Spinal cord (tissue), 10 donors: ENCODE data around the gene NVL. TPM values are rescaled to one million over a fixed set of nuclear protein-coding genes. Genes with fewer than 3 reads are reported as not detected.

Source experiments
- DNase-seq, 6 donors: peaks; one replicate each; pipeline versions ENCODE4 v3.0.0 to v3.0.0-alpha.2; 2013 to 2015; ENCODE audit warnings: low spot score in 6 of 6, low read depth in 4 of 6
- H3K27ac ChIP-seq: one replicate; pipeline ENCODE4 v1.5.1; 2013; ENCODE audit warnings: low read depth, low read length, control low read depth
- H3K27me3 ChIP-seq: one replicate; pipeline ENCODE4 v1.6.1; 2013; ENCODE audit warnings: low read length; ENCODE audit not compliant: control insufficient read depth, insufficient read depth
- H3K36me3 ChIP-seq: one replicate; pipeline ENCODE4 v1.6.1; 2013; ENCODE audit warnings: low read length; ENCODE audit not compliant: control insufficient read depth, insufficient read depth
- H3K4me1 ChIP-seq: one replicate; pipeline ENCODE4 v1.6.1; 2013; ENCODE audit warnings: low read length; ENCODE audit not compliant: control insufficient read depth, insufficient read depth
- H3K4me3 ChIP-seq: one replicate; pipeline ENCODE4 v1.5.1; 2013; ENCODE audit warnings: low read depth, low read length, control low read depth
- H3K9me3 ChIP-seq: one replicate; pipeline ENCODE4 v1.6.1; 2013; ENCODE audit warnings: low read length; ENCODE audit not compliant: control insufficient read depth, insufficient read depth
- WGBS: methylation state at CpG from one replicate; pipeline ENCODE4 v1.1.5; 2013; ENCODE audit warnings: missing lambda C conversion rate; ENCODE audit not compliant: insufficient coverage; 5-methylcytosine and 5-hydroxymethylcytosine counted together
- polyA plus RNA-seq, 2 donors: library from polyadenylated mRNA; unstranded; fragments of 120-200 nt; gene quantifications; one replicate each; pipeline ENCODE4 v1.2.1, GENCODE V29; 2013; ENCODE audit not compliant: insufficient read length in 2 of 2
- total RNA-seq, 2 donors: library from RNA; depleted of rRNA in 1 of 2; stranded (reverse); fragments of 120-200 nt in 1 of 2; fragments of >200 nt in 1 of 2; gene quantifications; one replicate each; pipeline versions ENCODE4 v1.2.3 to v1.2.4, GENCODE V29; 2013 to 2014
- donor health status: healthy.

NVL gene
- total and polyA plus RNA-seq, 4 donors, result 29.6 to 33.9 (median 31.4) TPM

DNA sequence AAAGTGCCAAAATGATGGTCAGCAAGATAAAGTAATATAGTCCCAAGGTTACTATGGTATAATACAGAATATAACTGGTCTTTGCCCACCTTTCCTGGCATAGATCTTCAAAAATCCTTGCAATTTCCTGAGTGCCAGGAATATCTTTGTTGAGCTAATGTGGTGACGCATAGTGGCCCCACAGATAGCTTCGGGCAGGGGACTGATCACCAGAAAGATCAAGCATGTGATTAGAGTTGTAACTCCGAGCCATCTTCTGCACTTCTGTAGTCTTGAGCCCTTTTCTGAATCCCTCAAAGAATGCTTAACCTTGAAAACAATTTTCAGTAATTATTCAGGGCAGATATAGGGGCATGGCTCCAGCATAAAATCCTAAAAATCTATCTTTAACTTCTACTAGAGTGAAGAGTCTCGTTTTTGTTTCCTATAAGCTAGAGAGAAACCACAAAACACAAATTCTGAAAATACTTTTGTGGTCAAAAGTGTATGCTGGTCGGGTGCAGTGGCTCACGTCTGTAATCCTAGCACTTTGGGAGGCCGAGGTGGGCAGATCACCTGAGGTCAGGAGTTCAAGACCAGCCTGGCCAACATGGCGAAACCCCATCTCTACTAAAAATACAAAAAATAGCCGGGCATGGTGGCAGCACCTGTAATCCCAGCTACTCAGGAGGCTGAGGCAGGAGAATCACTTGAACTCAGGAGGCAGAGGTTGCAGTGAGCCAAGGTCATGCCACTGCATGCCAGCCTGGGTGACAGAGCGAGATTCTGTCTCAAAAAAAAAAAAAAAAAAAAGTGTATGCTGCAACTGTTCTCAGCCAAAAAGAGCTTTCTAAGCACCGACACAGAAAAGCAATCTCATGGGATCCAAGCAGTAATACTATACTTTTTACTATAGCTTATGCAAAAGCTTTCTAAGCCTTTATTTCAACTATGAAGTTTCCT lies 62.8 kb downstream of the NVL start:
- no CpG with 5 or more reads among the region's 11 CpGs for WGBS

DNA sequence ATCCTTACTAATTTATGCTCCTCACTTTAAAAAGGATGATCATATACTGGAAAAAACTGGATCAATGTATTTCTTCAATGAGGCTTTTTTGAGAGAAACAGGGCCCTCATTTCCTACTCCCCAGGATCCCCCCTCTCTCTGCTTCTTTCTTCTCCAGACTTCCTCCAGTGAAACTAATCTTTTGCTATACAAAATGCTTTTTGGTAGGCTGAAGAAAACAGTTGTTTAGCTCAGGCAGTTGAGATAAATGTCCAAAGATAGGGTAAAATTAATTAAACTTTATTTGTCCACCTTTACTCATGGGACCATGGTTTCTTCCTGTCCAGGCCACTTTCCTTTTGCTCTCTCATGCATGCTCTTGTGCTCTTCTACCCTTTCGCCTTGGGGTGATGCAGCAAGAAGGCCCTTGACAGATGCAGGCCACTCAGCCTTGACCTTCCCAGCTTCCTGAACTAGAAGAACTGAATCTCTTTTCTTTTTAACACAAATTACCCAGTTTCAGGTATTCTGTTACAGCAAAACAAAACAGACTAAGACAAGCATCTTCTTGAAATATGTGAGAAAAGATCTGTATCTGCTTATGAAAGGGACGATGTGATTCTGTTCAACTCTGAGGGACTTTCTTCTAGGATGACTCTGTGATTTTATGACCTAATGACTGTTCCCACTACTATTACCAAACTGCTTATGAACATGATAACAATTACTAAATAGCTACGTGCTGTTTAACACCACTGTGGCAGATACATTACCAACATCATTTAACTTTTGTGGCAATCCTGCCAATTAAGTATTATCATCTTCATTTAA lies 63.7 kb downstream of the NVL start:
- H3K27me3 ChIP-seq, result no peaks in the 10 kb centered on the region
- DNase-seq, result no peak
- H3K36me3 ChIP-seq, result peaks cover 23% of the 10 kb centered on the region
- H3K4me3 ChIP-seq, result no peak overlapping the region
- no peak overlapping the region for H3K27ac ChIP-seq
- H3K4me1 ChIP-seq, result no peaks in the 10 kb centered on the region
- no peaks in the 10 kb centered on the region for H3K9me3 ChIP-seq
- WGBS, result 86% methylated on average over 1 of the region's 3 CpGs

More for the DNA sequence above, 62.8 kb downstream of the NVL start:
- no peak overlapping the region for H3K4me3 ChIP-seq
- H3K9me3 ChIP-seq, result no peaks in the 10 kb centered on the region
- H3K4me1 ChIP-seq, result no peaks in the 10 kb centered on the region
- no peak overlapping the region for H3K27ac ChIP-seq
- H3K27me3 ChIP-seq, result no peaks in the 10 kb centered on the region
- peaks cover 23% of the 10 kb centered on the region for H3K36me3 ChIP-seq
- no peak for DNase-seq

DNA sequence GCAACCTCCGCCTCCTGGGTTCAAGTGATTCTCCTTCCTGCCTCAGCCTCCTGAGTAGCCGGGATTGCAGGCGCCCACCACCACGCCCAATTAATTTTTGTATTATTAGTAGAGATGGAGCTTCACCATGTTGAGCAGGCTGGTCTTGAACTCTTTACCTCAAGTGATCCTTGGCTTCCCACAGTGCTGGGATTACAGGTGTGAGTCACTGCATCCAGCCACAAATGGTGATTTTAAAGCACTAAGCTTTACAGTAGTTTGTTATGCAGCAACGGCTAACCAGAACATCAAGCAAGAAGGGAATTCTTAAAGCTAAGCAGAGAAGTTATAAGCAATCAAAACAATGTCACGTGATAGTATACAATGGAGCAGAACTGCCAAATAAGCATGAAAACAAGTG lies 65.7 kb downstream of the NVL start:
- 94% methylated on average over 2 of the region's 6 CpGs for WGBS

DNA sequence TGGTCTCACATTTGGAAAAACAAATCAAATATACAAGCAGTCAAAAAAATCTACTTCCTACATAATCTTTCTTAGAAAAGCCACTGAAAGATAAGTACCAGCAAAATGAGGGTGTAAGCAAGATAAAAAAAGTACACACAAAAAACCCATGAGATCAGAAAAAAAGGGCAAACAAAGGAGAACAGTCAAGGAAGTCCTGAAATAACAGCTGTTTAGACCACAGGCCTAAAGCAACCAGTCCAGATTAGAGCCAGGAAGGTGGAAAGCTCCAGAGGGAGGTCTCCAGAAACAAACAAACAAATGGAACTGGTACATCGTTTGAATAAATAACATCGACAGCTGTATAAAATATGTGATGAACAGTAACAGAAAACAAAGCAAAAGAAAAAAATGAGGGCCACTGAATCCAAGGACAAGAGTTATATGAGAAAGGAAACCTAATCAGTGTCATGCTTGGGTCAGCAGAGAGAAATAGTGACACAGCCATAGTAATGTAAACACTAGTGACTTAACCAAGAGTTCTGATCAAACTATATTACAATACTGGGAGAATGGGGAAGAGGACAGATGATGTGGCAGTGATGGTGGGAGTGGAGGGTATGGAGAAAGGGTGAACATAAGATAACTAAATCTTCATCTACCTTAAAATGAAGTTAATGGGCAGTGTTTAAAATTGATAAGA lies 67.5 kb downstream of the NVL start:
- Histone ChIP-seq H3K36me3 (peaks cover 11% of the 10 kb centered on the region), H3K27ac (no peak overlapping the region), H3K4me1 (no peaks in the 10 kb centered on the region), H3K27me3 (no peaks in the 10 kb centered on the region), H3K4me3 (no peak overlapping the region), H3K9me3 (no peaks in the 10 kb centered on the region)
- DNase-seq, result no peak
- WGBS, result 92% methylated on average over 2 of the region's 2 CpGs

More for the DNA sequence above, 65.7 kb downstream of the NVL start:
- H3K4me1 ChIP-seq, result no peaks in the 10 kb centered on the region
- H3K4me3 ChIP-seq, result no peak overlapping the region
- no peak overlapping the region for H3K27ac ChIP-seq
- no peak for DNase-seq
- no peaks in the 10 kb centered on the region for H3K9me3 ChIP-seq
- H3K27me3 ChIP-seq, result no peaks in the 10 kb centered on the region
- peaks cover 19% of the 10 kb centered on the region for H3K36me3 ChIP-seq

DNA sequence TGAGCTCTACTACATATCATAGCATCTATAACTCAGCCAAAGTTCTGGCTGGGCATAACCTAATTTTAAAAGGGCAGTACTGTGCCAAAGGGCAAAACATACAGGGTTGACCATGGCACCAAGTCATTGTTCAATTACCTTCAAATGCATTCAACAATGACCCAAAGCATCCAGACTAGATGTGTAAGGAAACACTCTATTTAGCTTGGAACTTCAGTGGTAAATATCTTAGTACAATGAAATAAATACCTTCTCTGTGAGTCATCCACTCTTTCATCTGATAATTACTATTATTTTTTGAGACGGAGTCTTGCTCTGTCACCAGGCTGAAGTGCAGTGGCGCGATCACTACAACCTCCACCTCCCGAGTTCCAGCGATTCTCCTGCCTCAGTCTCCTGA lies 70.0 kb downstream of the NVL start:
- H3K4me3 ChIP-seq, result no peak overlapping the region
- H3K27ac ChIP-seq, result no peak overlapping the region
- H3K27me3 ChIP-seq, result no peaks in the 10 kb centered on the region
- DNase-seq, result no peak
- H3K4me1 ChIP-seq, result no peaks in the 10 kb centered on the region
- no peaks in the 10 kb centered on the region for H3K9me3 ChIP-seq
- H3K36me3 ChIP-seq, result peaks cover 11% of the 10 kb centered on the region
- no CpG with 5 or more reads among the region's 5 CpGs for WGBS

DNA sequence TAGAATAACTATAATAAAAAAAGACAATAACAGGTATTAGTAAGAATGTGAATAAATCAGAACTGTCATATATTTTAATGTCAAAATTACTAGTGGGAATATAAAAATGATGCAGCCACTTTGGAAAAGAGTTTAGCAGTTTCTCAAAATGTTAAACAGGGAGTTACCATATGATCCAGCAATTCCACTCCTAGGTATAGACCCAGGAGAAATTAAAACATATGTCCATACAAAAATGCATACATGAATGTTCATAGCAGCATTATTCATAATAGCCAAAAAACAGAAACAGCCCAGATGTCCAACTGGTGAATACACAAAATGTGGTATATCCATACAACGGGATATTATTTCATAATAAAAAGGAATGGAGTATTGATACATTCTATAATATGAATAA lies 71.6 kb downstream of the NVL start:
- Histone ChIP-seq H3K9me3 (no peaks in the 10 kb centered on the region), H3K27ac (no peak overlapping the region), H3K4me3 (no peak overlapping the region), H3K36me3 (peaks cover 3% of the 10 kb centered on the region), H3K27me3 (no peaks in the 10 kb centered on the region), H3K4me1 (no peaks in the 10 kb centered on the region)
- no peak for DNase-seq
- WGBS, result no CpG with 5 or more reads among the region's 1 CpG

DNA sequence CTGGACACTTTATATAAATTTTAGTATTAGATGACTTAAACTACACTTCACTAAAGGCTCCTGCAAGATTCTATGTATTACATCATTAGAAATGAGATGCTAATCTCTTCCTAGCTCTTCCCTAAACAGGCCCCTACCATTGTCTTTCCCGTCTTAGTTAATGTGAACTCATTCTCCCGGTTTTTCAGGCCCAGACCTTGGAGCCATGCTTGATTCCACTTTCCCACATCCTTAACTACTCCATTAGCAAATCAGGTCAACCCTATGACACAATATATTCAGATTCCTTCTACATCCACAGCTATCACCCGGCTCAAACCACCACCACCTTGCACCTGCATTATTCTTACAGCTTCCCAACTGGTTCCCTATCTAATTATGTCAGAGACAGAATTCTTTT lies 73.3 kb downstream of the NVL start:
- Histone ChIP-seq H3K4me3 (no peak overlapping the region), H3K9me3 (no peaks in the 10 kb centered on the region), H3K27ac (no peak overlapping the region), H3K27me3 (no peaks in the 10 kb centered on the region), H3K36me3 (peaks cover 3% of the 10 kb centered on the region), H3K4me1 (no peaks in the 10 kb centered on the region)
- 47% methylated on average over 3 of the region's 3 CpGs for WGBS
- DNase-seq, result no peak

DNA sequence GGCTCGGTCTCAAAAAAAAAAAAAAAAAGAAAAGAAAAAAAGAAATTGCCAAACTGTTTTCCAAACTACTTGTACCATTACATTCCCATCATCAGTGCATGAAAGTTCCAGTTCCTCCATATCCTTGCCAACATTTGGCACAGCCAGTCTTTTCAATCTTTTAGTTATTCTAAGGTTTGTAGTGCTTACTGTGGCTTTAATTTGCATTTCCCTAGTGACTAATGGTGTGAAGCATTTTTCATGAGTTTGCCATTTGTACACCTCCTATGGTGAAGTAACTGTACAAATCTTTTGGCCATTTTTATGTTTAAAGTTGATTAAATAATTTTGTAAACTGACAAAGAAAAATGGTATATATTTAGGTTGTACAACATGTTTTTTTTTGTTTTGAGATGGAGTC lies 76.3 kb downstream of the NVL start:
- Histone ChIP-seq H3K4me1 (no peaks in the 10 kb centered on the region), H3K4me3 (no peak overlapping the region), H3K36me3 (peaks cover 7% of the 10 kb centered on the region), H3K9me3 (no peaks in the 10 kb centered on the region), H3K27ac (no peak overlapping the region), H3K27me3 (no peaks in the 10 kb centered on the region)
- DNase-seq, result no peak
- WGBS, result no CpG with 5 or more reads among the region's 1 CpG

DNA sequence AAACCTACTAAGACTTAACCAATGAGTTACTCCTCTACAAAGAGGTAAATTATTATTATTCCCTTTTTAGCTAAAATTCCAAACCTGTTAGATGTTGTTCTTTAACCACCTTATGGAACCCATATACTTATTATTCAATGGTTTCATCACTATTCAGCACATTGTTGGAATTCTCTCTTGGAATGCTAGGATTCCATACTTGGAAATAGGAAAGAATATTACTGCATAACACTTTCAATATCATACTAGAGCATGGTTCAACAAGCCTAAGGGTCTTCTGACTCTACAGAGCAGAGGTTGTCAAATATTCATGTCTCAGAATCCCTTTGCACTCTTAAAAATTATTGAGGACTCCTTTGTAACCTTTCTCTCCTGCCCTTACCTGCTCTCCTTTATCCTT lies 77.5 kb downstream of the NVL start:
- no peak for DNase-seq
- Histone ChIP-seq H3K27ac (no peak overlapping the region), H3K4me3 (no peak overlapping the region), H3K36me3 (peaks cover 14% of the 10 kb centered on the region), H3K27me3 (no peaks in the 10 kb centered on the region), H3K9me3 (no peaks in the 10 kb centered on the region), H3K4me1 (no peaks in the 10 kb centered on the region)
